ENCODE data around the gene TMEM51. TPM values are rescaled to one million over a fixed set of nuclear protein-coding genes. Genes with fewer than 3 reads are reported as not detected.

TMEM51 gene
- total and polyA plus RNA-seq, 9 of the 15 experiments (the other 6 are each of a cell fraction or from before 2014, with no cell fraction given): 0.06 to 1.4 (median 0.58) TPM

- TF ChIP-seq MGA (IDR thresholded peaks at IDR 0.05) (no peak), ZNF830 (CRISPR knock-in tag; IDR thresholded peaks at IDR 0.05) (no peak), ZBTB33 (CRISPR knock-in tag; IDR thresholded peaks at IDR 0.05) (no peak), ZNF586 (CRISPR knock-in tag; conservative IDR thresholded peaks at IDR 0.05) (no peak), HBP1 (CRISPR knock-in tag; IDR thresholded peaks at IDR 0.05) (no peak), GTF3C2 (IDR thresholded peaks at IDR 0.05; ENCODE audit: borderline replicate concordance, extremely low read depth, insufficient read length) (no peak)
Measured at GRCh38 chr1:15229707-15230131, 76.2 kb downstream of the TMEM51 start (continued).
